Measurements from ENCODE around the gene YTHDF1.

DNA sequence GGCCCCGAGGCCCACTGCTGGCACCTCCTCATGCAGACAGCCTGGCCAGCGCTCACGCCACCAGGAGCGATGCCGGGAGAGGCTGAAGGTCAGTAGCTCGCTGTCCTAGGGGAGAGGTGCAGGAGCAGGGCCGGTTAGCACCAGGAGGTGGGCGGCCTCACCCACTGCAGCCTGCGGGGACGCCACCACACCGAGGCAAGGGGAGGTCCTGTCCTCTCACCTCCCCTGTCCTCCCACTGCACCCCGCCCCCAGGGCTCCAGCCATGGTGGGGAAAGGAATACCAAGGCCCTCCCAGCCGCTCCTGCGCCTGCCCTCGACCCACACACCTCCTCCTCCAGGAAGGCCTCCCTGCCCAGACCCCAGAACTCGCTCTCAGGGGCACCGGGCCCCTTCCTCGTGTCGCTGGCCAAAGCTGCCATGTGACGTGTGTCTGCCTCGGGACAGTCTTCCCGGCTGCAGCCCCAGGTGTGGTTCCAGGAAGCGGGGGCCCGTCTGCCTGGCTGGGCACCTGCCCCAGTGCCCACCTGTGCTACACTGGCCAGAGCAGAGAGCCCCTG lies 31.8 kb upstream of the YTHDF1 start:
- TF ChIP-seq POLR2A (IDR thresholded peaks at IDR 0.05; ENCODE audit: low read depth) (no peak), CTCF (IDR thresholded peaks at IDR 0.05) (no peak)

Measured in esophagus muscularis mucosa (tissue), 3 donors.